LNCaP clone FGC (cell line): ENCODE data around the gene ITPKC.
"Not testable (repeated sequence)": the region's sequence is repeated elsewhere in the genome, so short reads cannot be mapped to it uniquely, and the experiment has no call there.

Experiments used
- DNase-seq: peaks from one replicate; pipeline ENCODE4 v3.0.0-alpha.2; 2011; ENCODE audit warnings: low read depth
- H3K4me3 ChIP-seq: 2 replicates; pipeline ENCODE4 v1.5.1; 2011; ENCODE audit warnings: mild to moderate bottlenecking, low read depth, low read length, control low read depth
- CTCF ChIP-seq: IDR thresholded peaks from 2 replicates; pipeline ENCODE4 v1.5.1; 2012; ENCODE audit warnings: mild to moderate bottlenecking; ENCODE audit not compliant: control insufficient read depth, insufficient read depth; ENCODE audit errors: extremely low read depth

Gene ITPKC

GRCh38 chr19:40726279-40726678 lies 9.4 kb downstream of the ITPKC start:
- no peak for TF ChIP-seq CTCF
- DNase-seq, result peak; percentile 65
- H3K4me3 ChIP-seq, result no peak overlapping the region

DNA sequence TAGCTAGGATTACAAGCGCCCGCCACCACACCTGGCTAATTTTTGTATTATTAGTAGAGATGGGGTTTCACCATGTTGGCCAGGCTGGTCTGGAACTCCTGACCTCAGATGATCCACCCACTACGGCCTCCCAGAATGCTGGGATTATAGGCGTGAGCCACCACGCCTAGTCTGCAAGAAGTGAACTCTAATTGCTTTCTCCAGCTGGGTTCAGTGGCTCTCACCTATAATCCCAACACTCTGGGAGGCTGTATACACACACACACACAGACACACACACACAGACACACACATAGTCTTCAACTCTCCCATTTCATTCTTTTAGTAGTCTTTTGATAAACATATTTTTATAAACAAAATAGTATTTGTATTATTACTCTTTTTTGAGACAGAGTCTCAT lies 13.2 kb downstream of the ITPKC start:
- not testable (repeated sequence) for DNase-seq, H3K4me3 ChIP-seq

- H3K4me3 ChIP-seq, DNase-seq: not testable (repeated sequence)
Observed at GRCh38 chr19:40732304-40732703, 15.4 kb downstream of the ITPKC start.

DNA sequence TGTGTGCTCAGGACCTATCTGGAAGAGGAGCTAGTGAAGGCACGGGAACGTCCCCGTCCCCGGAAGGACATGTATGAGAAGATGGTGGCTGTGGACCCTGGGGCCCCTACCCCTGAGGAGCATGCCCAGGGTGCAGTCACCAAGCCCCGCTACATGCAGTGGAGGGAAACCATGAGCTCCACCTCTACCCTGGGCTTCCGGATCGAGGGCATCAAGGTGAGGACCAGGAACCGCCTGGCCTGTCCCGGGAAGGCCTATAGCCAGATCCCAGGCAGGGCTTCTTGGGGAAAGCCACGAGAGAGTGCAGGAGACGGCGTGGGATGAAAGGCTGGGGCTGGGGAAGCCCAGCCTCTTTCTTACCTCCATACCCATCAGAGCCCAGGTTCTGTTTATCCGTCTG lies 16.2 kb downstream of the ITPKC start:
- H3K4me3 ChIP-seq, result no peak overlapping the region
- DNase-seq, result no peak
- no peak for TF ChIP-seq CTCF

DNA sequence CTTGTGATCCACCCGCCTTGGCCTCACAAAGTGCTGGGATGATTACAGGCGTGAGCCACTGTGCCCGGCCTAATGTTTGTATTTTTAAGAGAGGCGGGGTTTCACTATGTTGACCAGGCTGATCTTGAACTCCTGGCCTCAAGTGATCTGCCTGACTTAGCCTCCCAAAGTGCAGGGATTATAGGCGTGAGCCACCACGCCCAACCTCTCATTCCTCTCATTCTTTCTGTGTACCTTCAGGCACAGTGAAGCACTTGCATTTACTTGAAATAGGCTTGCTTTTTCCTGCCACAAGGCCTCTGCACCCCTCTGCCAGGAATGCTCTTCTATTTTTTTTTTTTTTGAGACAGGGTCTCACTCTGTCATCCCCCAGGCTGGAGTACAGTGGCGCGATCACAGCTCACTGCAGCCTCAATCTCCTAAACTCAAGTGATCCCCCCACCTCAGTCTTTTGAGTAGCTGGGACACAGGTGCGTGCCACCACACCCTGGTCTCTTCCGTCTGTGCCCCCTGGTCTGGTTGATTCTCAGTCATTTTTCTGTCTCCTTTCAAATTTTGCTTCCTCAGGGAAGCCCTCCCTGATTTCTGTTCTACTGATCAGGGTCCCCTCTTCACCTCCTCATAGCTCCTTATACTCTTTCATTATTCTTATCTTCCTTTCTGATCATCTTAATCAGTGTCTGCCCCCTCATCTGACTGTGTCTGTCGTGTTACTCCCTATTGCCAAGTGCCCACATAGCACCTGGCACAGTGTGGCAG lies 18.3 kb downstream of the ITPKC start:
- H3K4me3 ChIP-seq, result no peak overlapping the region
- DNase-seq, result no peak
- no peak for TF ChIP-seq CTCF

- TF ChIP-seq CTCF, result no peak
- no peak for DNase-seq
- no peak overlapping the region for H3K4me3 ChIP-seq
Observed at GRCh38 chr19:40736661-40737060, 19.7 kb downstream of the ITPKC start.

- no peak overlapping the region for H3K4me3 ChIP-seq
- DNase-seq, result no peak
- TF ChIP-seq CTCF, result no peak
Observed at GRCh38 chr19:40737102-40737644, 20.3 kb downstream of the ITPKC start.
